Rectal smooth muscle tissue (tissue), 1 donor: ENCODE data around the gene CRYBB2.

Experiments
- H3K27ac ChIP-seq: one replicate; pipeline ENCODE4 v1.7.0; 2013; ENCODE audit warnings: low read depth, low read length, inconsistent platforms
- H3K27me3 ChIP-seq: one replicate; pipeline ENCODE4 v1.7.0; 2013; ENCODE audit warnings: low read length; ENCODE audit not compliant: control insufficient read depth, insufficient read depth
- H3K36me3 ChIP-seq: one replicate; pipeline ENCODE4 v1.7.0; 2013; ENCODE audit warnings: low read length; ENCODE audit not compliant: control insufficient read depth, insufficient read depth
- H3K4me1 ChIP-seq: one replicate; pipeline ENCODE4 v1.7.0; 2013; ENCODE audit warnings: low read length; ENCODE audit not compliant: control insufficient read depth, insufficient read depth
- H3K4me3 ChIP-seq: one replicate; pipeline ENCODE4 v1.7.0; 2013; ENCODE audit warnings: low read length
- H3K9ac ChIP-seq: one replicate; pipeline ENCODE4 v1.7.0; 2013; ENCODE audit warnings: low read length

The CRYBB2 gene

DNA sequence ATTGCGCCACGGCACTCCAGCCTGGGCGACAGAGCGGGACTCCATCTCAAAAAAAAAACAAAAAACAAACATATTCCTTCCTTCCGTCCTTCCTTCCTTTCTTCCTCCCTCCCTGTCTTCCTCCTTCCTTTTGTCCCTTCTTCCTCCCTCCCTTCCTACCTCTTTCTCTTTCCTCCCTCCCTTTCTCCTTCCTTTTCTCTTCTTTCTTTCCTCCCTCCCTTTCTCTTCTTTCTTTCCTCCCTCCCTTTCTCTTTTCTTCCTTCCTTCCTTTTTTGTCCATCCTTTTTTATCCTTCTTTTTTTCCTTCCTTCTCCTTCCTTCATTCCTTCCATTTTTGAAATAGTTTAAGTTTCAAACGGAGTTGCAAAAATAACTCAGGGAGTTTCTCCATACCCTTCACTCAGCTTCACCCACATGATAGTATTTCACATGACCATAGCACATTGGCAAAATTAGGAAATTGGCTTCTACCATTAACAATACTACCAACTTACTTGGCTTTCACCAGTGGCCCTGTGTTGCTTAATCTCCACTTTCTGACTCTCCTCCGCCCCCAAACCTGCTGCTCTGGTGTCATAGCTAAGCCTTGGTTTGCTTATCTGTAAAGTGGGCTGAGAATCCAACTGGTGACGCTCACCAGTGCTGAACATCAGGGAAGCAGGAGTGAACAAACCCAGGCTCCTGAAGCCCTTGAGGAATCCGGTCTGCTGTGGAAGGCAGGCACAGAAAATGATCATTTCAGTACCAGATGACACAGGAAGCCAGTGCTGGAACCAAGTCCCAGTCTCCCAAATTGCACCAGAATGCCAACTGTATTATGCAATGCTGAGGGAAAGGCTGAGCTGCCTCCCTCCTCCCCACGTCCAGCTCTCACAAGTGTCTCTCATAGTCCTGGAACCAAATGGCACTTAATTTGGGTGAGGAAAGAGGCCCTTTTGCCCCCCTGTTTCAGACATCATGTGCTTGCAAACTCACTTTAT, 37.0 kb upstream of the CRYBB2 start:
- no peaks in the 10 kb centered on the region for H3K27me3 ChIP-seq
- H3K36me3 ChIP-seq = peaks cover 10% of the 10 kb centered on the region
- H3K27ac ChIP-seq = no peak overlapping the region
- no peak overlapping the region for H3K4me3 ChIP-seq
- no peaks in the 10 kb centered on the region for H3K4me1 ChIP-seq
- H3K9ac ChIP-seq = no peak overlapping the region

- H3K27me3 ChIP-seq = no peaks in the 10 kb centered on the region
- H3K9ac ChIP-seq = no peak overlapping the region
- no peak overlapping the region for H3K4me3 ChIP-seq
- H3K27ac ChIP-seq = no peak overlapping the region
- H3K36me3 ChIP-seq = peaks cover 8% of the 10 kb centered on the region
- no peaks in the 10 kb centered on the region for H3K4me1 ChIP-seq
Observed at GRCh38 chr22:25183949-25184619, 35.4 kb upstream of the CRYBB2 start.

GRCh38 chr22:25186140-25186539, 33.3 kb upstream of the CRYBB2 start:
- Histone ChIP-seq H3K4me3 (no peak overlapping the region), H3K27ac (no peak overlapping the region), H3K27me3 (no peaks in the 10 kb centered on the region), H3K9ac (no peak overlapping the region), H3K4me1 (no peaks in the 10 kb centered on the region), H3K36me3 (peaks cover 8% of the 10 kb centered on the region)

DNA sequence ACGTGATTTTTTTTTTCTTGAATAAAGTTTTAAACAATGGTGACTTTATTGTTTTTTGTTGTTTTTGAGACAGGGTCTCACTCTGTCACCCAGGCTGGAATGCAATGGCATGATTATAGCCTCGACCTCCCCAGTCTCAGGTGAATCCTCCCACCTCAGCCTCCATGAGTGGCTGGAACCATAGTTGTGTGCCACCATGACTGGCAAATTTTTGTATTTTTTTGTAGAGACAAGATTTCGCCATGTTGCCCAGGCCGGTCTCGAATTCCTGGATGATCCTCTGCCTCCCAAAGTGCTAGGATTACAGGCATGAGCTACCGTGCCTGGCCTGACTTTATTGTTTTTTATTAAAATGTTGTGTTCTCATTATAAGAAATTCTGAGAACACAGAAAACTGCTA, 32.0 kb upstream of the CRYBB2 start:
- no peaks in the 10 kb centered on the region for H3K4me1 ChIP-seq
- H3K4me3 ChIP-seq = no peak overlapping the region
- no peak overlapping the region for H3K27ac ChIP-seq
- H3K9ac ChIP-seq = no peak overlapping the region
- H3K36me3 ChIP-seq = peaks cover 12% of the 10 kb centered on the region
- no peaks in the 10 kb centered on the region for H3K27me3 ChIP-seq

DNA sequence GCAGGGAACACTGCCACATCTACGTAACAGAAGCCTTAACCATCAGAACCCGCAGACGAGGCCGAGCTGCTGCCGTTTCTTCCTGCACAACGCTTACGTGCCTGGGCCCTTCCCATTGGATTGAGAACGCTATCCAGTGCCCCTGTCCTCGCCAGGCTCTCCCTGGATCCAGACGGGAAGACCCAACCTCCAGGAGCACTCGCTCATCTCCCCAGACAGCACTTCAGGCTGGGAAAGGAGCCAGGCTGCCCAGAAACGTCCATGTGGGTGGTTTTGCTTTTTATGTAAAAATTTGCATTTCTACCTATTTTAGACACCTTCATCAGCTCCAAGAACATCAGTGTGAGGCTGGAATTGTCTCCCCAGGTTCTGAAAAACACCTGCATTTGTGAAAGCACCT, 27.0 kb upstream of the CRYBB2 start:
- H3K4me3 ChIP-seq = no peak overlapping the region
- H3K4me1 ChIP-seq = no peaks in the 10 kb centered on the region
- H3K36me3 ChIP-seq = peaks cover 11% of the 10 kb centered on the region
- H3K27ac ChIP-seq = no peak overlapping the region
- H3K27me3 ChIP-seq = no peaks in the 10 kb centered on the region
- no peak overlapping the region for H3K9ac ChIP-seq

GRCh38 chr22:25193130-25193529, 26.3 kb upstream of the CRYBB2 start:
- no peaks in the 10 kb centered on the region for H3K4me1 ChIP-seq
- no peaks in the 10 kb centered on the region for H3K27me3 ChIP-seq
- peaks cover 11% of the 10 kb centered on the region for H3K36me3 ChIP-seq
- no peak overlapping the region for H3K9ac ChIP-seq
- H3K4me3 ChIP-seq = no peak overlapping the region
- no peak overlapping the region for H3K27ac ChIP-seq

- H3K36me3 ChIP-seq = peaks cover 11% of the 10 kb centered on the region
- H3K4me1 ChIP-seq = no peaks in the 10 kb centered on the region
- H3K9ac ChIP-seq = no peak overlapping the region
- no peaks in the 10 kb centered on the region for H3K27me3 ChIP-seq
- no peak overlapping the region for H3K27ac ChIP-seq
- no peak overlapping the region for H3K4me3 ChIP-seq
Observed at GRCh38 chr22:25193548-25193947, 25.9 kb upstream of the CRYBB2 start.

DNA sequence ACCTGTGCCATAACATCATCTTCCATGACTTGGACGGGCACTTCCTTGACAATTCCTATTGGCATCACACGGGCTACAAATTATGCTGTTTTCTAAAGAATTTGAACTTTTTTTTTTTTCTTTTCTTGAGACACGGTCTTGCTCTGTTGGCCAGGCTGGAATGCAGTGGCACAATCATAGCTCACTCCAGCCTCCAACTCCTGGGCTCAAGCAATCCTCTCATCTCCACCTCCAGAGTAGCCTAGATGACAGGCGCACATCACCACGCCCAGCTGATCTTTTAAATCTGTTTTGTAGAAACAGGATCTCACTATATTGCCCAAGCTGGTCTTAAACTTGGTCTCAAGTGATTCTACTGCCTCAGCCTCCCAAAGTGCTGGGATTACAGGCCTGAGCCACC, 23.1 kb upstream of the CRYBB2 start:
- no peak overlapping the region for H3K9ac ChIP-seq
- peaks cover 9% of the 10 kb centered on the region for H3K36me3 ChIP-seq
- no peaks in the 10 kb centered on the region for H3K4me1 ChIP-seq
- H3K27me3 ChIP-seq = no peaks in the 10 kb centered on the region
- H3K27ac ChIP-seq = no peak overlapping the region
- H3K4me3 ChIP-seq = no peak overlapping the region

- Histone ChIP-seq H3K4me1 (no peaks in the 10 kb centered on the region), H3K27ac (no peak overlapping the region), H3K4me3 (no peak overlapping the region), H3K9ac (no peak overlapping the region), H3K36me3 (peaks cover 6% of the 10 kb centered on the region), H3K27me3 (no peaks in the 10 kb centered on the region)
Observed at GRCh38 chr22:25197340-25197739, 22.1 kb upstream of the CRYBB2 start.

DNA sequence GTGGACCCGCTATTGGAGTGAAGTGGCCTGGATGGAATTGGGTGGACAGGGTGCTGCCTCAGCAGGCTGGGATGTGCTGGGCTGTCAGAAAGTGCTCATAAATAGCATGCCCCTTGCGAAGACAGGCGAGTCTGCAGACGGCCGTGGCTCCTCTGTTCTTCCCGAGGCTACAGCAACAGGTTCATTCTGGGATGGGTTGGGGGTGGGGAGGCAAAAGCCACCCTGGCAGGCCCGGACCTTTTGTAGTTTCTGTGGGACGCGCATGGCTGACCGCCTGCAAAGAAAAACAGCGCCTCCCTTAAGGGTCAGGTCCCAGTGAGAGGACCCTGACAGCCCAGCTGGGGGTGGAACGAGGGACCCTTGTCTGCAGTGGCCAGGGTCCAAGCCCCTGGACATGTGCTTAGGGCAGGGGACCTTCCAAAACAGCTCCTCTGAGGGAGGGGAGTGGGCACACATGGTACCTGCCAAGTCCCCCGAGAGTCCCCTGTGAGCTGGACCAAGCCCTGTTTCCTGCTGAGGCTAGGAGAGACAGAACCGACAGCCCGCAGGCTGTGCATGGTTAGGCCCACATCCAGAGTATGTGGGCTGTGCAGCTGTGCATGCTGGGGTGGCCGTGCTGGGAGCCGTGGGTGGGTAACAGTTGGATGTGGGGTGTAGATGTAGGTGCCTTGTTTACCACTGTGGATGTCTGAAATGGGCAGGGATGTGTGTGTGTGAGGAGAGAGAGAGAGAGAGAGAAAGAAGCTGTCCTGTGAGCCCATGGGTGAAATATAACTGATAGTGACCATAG, 19.5 kb upstream of the CRYBB2 start, which contains the start of gene CRYBB3:
Gene CRYBB3 (plus strand): TSS at position 128 of the 790 bp plus-strand sequence. CDS start 1,539 bp downstream, outside the sequence.
- Histone ChIP-seq H3K9ac (no peak within 1 kb of the TSS), H3K36me3 (peaks cover 2% of the 10 kb centered on the region)

DNA sequence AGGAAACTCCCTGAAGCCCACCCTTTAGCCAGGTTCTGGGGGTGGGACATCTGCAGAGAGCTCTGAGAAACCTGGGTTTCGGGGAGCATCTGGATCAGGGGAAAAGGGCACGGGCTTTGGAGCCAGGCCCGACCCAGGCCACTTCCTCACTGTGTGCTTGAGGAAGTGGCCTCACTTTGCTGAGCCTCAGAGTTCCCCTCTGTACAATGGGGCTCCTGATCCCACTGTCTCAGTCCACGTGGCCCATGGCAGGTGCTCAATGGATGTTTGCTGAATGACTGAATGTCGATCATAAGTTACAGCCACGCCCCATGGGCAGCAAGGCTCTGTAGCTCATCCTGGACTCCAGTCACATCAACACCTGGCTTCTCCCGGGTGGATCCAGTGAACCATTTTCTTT, 18.5 kb upstream of the CRYBB2 start:
- H3K4me3 ChIP-seq = no peak overlapping the region
- no peaks in the 10 kb centered on the region for H3K4me1 ChIP-seq
- no peaks in the 10 kb centered on the region for H3K27me3 ChIP-seq
- no peak overlapping the region for H3K27ac ChIP-seq
- peaks cover 2% of the 10 kb centered on the region for H3K36me3 ChIP-seq
- H3K9ac ChIP-seq = no peak overlapping the region

More for the DNA sequence above, 19.5 kb upstream of the CRYBB2 start, which contains the start of gene CRYBB3:
- Histone ChIP-seq H3K4me1 (no peaks in the 10 kb centered on the region), H3K27ac (no peak within 1 kb of the TSS), H3K4me3 (no peak within 1 kb of the TSS), H3K27me3 (no peaks in the 10 kb centered on the region)
